HEK293 (cell line): ENCODE measurements around the gene PACRGL.

Source experiments
- CTCF ChIA-PET: fragments of 350-600 bp; formaldehyde crosslinking; extraction: SDS; loops from one replicate; lab custom pipeline; 2021; ENCODE audit warnings: antibody characterized with exemption; lab: Yijun Ruan, JAX
- POLR2A ChIA-PET: fragments of 300-600 bp; formaldehyde crosslinking; extraction: SDS; loops from one replicate; lab custom pipeline; 2020; ENCODE audit warnings: antibody characterized with exemption, inconsistent platforms; lab: Yijun Ruan, JAX
- H3K27ac ChIP-seq: fragments of 200-500 bp; sonication (Bioruptor generic); 2 replicates; pipeline ENCODE4 v1.5.1; 2014; ENCODE audit warnings: low read depth, low read length, control low read depth, inconsistent platforms; ENCODE audit errors: extremely low read depth
- H3K36me3 ChIP-seq, 2 experiments: fragments of 200-500 bp in 1 of 2; sonication (Bioruptor generic) in 1 of 2; 1 replicate in 1 of 2; 2 replicates in 1 of 2; pipeline ENCODE4 v1.5.1; 2014 to 2017; ENCODE audit warnings: inconsistent platforms in 2 of 2, low read length in 2 of 2; ENCODE audit not compliant: control insufficient read depth in 2 of 2, insufficient read depth in 1 of 2
- H3K4me1 ChIP-seq: fragments of 200-500 bp; sonication (Bioruptor generic); 2 replicates; pipeline ENCODE4 v1.5.1; 2014; ENCODE audit warnings: mild to moderate bottlenecking, low read length, inconsistent platforms; ENCODE audit not compliant: control insufficient read depth, insufficient read depth
- H3K4me3 ChIP-seq: 2 replicates; pipeline ENCODE4 v1.5.1; 2011; ENCODE audit warnings: low read depth, mild to moderate bottlenecking, control low read depth, low read length, moderate library complexity
- H3K9me3 ChIP-seq: fragments of 200-500 bp; sonication (Bioruptor generic); 2 replicates; pipeline ENCODE4 v1.5.1; 2014; ENCODE audit warnings: low read depth, low read length, inconsistent platforms; ENCODE audit not compliant: control insufficient read depth, insufficient read depth
- BCL11A ChIP-seq: fragments of 450-650 bp; formaldehyde crosslinking; IDR thresholded peaks from 2 replicates; pipeline ENCODE4 v1.5.1; 2016; ENCODE audit warnings: low read depth, missing biosample characterization, missing genetic modification characterization
- MEIS1 ChIP-seq: sonication (generic); formaldehyde crosslinking; IDR thresholded peaks from 2 replicates; pipeline ENCODE4 v1.8.1; 2022; ENCODE audit warnings: missing genetic modification reagents, mild to moderate bottlenecking, borderline replicate concordance
- MZF1 ChIP-seq: fragments of 450-650 bp; formaldehyde crosslinking; IDR thresholded peaks from 2 replicates; pipeline ENCODE4 v1.5.1; 2017; ENCODE audit warnings: missing biosample characterization, missing genetic modification characterization, borderline replicate concordance
- ZFP69B ChIP-seq: fragments of 450-650 bp; formaldehyde crosslinking; IDR thresholded peaks from 2 replicates; pipeline ENCODE4 v1.5.1; 2016; ENCODE audit warnings: missing biosample characterization, missing genetic modification characterization
- ZNF133 ChIP-seq: fragments of 450-650 bp; formaldehyde crosslinking; IDR thresholded peaks from 2 replicates; pipeline ENCODE4 v1.5.1; 2016; ENCODE audit warnings: missing biosample characterization, missing genetic modification characterization
- ZNF202 ChIP-seq: fragments of 450-650 bp; formaldehyde crosslinking; IDR thresholded peaks from 2 replicates; pipeline ENCODE4 v1.5.1; 2016; ENCODE audit warnings: missing biosample characterization, missing genetic modification characterization, borderline replicate concordance
- ZNF404 ChIP-seq: fragments of 450-650 bp; formaldehyde crosslinking; IDR thresholded peaks from 2 replicates; pipeline ENCODE4 v1.5.1; 2017; ENCODE audit warnings: missing biosample characterization, missing genetic modification characterization
- ZNF514 ChIP-seq: fragments of 450-650 bp; formaldehyde crosslinking; IDR thresholded peaks from 2 replicates; pipeline ENCODE4 v1.5.1; 2016; ENCODE audit warnings: missing biosample characterization, missing genetic modification characterization
- ZNF544 ChIP-seq: fragments of 450-650 bp; formaldehyde crosslinking; IDR thresholded peaks from 2 replicates; pipeline ENCODE4 v1.5.0; 2017; ENCODE audit warnings: missing biosample characterization, missing genetic modification characterization
- ZNF558 ChIP-seq: fragments of 450-650 bp; formaldehyde crosslinking; IDR thresholded peaks from 2 replicates; pipeline ENCODE4 v1.5.1; 2016; ENCODE audit warnings: missing biosample characterization, missing genetic modification characterization
- ZNF585B ChIP-seq: fragments of 450-650 bp; formaldehyde crosslinking; IDR thresholded peaks from 2 replicates; pipeline ENCODE4 v1.5.1; 2016; ENCODE audit warnings: missing biosample characterization, missing genetic modification characterization
- ZNF629 ChIP-seq: fragments of 450-650 bp; formaldehyde crosslinking; IDR thresholded peaks from 2 replicates; pipeline ENCODE4 v1.5.1; 2017; ENCODE audit warnings: missing biosample characterization, missing genetic modification characterization
- ZNF747 ChIP-seq: fragments of 450-650 bp; formaldehyde crosslinking; IDR thresholded peaks from 2 replicates; pipeline ENCODE4 v1.5.1; 2016; ENCODE audit warnings: missing biosample characterization, missing genetic modification characterization
- ZNF777 ChIP-seq: fragments of 450-650 bp; formaldehyde crosslinking; IDR thresholded peaks from 2 replicates; pipeline ENCODE4 v1.5.1; 2017; ENCODE audit warnings: missing biosample characterization, missing genetic modification characterization, borderline replicate concordance
- ZSCAN23 ChIP-seq: fragments of 450-650 bp; formaldehyde crosslinking; IDR thresholded peaks from 2 replicates; pipeline ENCODE4 v1.5.1; 2016; ENCODE audit warnings: missing biosample characterization, missing genetic modification characterization
- TF ChIP-seq, protein P1 (sequence below): fragments of 450-650 bp; formaldehyde crosslinking; IDR thresholded peaks from 2 replicates; pipeline ENCODE4 v1.5.1; 2017; ENCODE audit warnings: missing biosample characterization, missing genetic modification characterization
- TF ChIP-seq, protein P2 (sequence below): fragments of 450-650 bp; formaldehyde crosslinking; IDR thresholded peaks from 2 replicates; pipeline ENCODE4 v1.5.1; 2016; ENCODE audit warnings: missing biosample characterization, missing genetic modification characterization
- TF ChIP-seq, protein P3 (sequence below): fragments of 450-650 bp; formaldehyde crosslinking; IDR thresholded peaks from 2 replicates; pipeline ENCODE4 v1.5.1; 2016; ENCODE audit warnings: missing biosample characterization, missing genetic modification characterization
- TF ChIP-seq, protein P4 (sequence below): fragments of 450-650 bp; formaldehyde crosslinking; IDR thresholded peaks from 2 replicates; pipeline ENCODE4 v1.5.1; 2016; ENCODE audit warnings: missing biosample characterization, missing genetic modification characterization, borderline replicate concordance

PACRGL gene

DNA sequence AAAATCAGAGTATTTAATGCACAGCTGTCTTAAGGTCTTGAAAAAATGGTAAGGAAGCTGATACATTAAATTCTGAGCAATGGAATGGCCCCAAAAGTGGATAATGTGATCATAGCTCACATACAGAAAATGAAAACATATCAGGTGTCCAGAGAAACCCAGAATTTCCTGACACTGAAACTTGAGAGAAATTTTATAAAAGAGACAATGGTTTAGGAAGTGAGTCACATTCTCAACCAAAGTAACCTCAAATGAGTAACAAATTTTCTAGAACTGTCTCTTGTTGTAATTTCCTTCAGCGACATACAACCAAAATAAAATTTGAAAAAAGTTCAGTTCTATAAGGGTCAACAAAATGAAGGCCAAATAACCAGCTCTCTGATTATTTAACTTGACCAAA, 37.4 kb upstream of the PACRGL start:
- no peaks in the 10 kb centered on the region for H3K36me3 ChIP-seq
- no peak for TF ChIP-seq ZNF404 (tag by site-specific recombination)
- TF ChIP-seq, protein P1, sequence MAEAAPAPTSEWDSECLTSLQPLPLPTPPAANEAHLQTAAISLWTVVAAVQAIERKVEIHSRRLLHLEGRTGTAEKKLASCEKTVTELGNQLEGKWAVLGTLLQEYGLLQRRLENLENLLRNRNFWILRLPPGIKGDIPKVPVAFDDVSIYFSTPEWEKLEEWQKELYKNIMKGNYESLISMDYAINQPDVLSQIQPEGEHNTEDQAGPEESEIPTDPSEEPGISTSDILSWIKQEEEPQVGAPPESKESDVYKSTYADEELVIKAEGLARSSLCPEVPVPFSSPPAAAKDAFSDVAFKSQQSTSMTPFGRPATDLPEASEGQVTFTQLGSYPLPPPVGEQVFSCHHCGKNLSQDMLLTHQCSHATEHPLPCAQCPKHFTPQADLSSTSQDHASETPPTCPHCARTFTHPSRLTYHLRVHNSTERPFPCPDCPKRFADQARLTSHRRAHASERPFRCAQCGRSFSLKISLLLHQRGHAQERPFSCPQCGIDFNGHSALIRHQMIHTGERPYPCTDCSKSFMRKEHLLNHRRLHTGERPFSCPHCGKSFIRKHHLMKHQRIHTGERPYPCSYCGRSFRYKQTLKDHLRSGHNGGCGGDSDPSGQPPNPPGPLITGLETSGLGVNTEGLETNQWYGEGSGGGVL (tag by site-specific recombination), result no peak
- TF ChIP-seq ZSCAN23, result no peak
- no peak for TF ChIP-seq ZNF202 (tag by site-specific recombination)
- no peak for TF ChIP-seq MZF1 (tag by site-specific recombination)
- TF ChIP-seq, protein P2, sequence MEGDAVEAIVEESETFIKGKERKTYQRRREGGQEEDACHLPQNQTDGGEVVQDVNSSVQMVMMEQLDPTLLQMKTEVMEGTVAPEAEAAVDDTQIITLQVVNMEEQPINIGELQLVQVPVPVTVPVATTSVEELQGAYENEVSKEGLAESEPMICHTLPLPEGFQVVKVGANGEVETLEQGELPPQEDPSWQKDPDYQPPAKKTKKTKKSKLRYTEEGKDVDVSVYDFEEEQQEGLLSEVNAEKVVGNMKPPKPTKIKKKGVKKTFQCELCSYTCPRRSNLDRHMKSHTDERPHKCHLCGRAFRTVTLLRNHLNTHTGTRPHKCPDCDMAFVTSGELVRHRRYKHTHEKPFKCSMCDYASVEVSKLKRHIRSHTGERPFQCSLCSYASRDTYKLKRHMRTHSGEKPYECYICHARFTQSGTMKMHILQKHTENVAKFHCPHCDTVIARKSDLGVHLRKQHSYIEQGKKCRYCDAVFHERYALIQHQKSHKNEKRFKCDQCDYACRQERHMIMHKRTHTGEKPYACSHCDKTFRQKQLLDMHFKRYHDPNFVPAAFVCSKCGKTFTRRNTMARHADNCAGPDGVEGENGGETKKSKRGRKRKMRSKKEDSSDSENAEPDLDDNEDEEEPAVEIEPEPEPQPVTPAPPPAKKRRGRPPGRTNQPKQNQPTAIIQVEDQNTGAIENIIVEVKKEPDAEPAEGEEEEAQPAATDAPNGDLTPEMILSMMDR (tag by site-specific recombination), result no peak
- TF ChIP-seq, protein P3, sequence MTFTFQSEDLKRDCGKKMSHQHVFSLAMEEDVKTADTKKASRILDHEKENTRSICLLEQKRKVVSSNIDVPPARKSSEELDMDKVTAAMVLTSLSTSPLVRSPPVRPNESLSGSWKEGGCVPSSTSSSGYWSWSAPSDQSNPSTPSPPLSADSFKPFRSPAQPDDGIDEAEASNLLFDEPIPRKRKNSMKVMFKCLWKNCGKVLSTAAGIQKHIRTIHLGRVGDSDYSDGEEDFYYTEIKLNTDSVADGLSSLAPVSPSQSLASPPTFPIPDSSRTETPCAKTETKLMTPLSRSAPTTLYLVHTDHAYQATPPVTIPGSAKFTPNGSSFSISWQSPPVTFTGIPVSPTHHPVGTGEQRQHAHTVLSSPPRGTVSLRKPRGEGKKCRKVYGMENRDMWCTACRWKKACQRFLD, result no peak
- no peak for TF ChIP-seq ZNF585B
- TF ChIP-seq ZNF629 (tag by site-specific recombination), result no peak
- TF ChIP-seq ZNF514 (tag by site-specific recombination), result no peak
- TF ChIP-seq, protein P4, sequence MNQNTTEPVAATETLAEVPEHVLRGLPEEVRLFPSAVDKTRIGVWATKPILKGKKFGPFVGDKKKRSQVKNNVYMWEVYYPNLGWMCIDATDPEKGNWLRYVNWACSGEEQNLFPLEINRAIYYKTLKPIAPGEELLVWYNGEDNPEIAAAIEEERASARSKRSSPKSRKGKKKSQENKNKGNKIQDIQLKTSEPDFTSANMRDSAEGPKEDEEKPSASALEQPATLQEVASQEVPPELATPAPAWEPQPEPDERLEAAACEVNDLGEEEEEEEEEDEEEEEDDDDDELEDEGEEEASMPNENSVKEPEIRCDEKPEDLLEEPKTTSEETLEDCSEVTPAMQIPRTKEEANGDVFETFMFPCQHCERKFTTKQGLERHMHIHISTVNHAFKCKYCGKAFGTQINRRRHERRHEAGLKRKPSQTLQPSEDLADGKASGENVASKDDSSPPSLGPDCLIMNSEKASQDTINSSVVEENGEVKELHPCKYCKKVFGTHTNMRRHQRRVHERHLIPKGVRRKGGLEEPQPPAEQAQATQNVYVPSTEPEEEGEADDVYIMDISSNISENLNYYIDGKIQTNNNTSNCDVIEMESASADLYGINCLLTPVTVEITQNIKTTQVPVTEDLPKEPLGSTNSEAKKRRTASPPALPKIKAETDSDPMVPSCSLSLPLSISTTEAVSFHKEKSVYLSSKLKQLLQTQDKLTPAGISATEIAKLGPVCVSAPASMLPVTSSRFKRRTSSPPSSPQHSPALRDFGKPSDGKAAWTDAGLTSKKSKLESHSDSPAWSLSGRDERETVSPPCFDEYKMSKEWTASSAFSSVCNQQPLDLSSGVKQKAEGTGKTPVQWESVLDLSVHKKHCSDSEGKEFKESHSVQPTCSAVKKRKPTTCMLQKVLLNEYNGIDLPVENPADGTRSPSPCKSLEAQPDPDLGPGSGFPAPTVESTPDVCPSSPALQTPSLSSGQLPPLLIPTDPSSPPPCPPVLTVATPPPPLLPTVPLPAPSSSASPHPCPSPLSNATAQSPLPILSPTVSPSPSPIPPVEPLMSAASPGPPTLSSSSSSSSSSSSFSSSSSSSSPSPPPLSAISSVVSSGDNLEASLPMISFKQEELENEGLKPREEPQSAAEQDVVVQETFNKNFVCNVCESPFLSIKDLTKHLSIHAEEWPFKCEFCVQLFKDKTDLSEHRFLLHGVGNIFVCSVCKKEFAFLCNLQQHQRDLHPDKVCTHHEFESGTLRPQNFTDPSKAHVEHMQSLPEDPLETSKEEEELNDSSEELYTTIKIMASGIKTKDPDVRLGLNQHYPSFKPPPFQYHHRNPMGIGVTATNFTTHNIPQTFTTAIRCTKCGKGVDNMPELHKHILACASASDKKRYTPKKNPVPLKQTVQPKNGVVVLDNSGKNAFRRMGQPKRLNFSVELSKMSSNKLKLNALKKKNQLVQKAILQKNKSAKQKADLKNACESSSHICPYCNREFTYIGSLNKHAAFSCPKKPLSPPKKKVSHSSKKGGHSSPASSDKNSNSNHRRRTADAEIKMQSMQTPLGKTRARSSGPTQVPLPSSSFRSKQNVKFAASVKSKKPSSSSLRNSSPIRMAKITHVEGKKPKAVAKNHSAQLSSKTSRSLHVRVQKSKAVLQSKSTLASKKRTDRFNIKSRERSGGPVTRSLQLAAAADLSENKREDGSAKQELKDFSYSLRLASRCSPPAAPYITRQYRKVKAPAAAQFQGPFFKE (tag by site-specific recombination), result no peak
- no peak for TF ChIP-seq ZNF777 (tag by site-specific recombination)
- TF ChIP-seq ZFP69B (tag by site-specific recombination), result no peak
- TF ChIP-seq ZNF544 (tag by site-specific recombination), result no peak
- TF ChIP-seq BCL11A (tag by site-specific recombination), result no peak
- no peak for TF ChIP-seq ZNF747 (tag by site-specific recombination)
- no peak for TF ChIP-seq ZNF558 (tag by site-specific recombination)
- no peak for TF ChIP-seq MEIS1 (CRISPR knock-in tag)
- no peak for TF ChIP-seq ZNF133 (tag by site-specific recombination)
- no peak overlapping the region for H3K27ac ChIP-seq
- CTCF ChIA-PET, result interaction anchor here (1.3 kb wide), 1 partner anchor 36 kb away, joined by 3 read pairs; no protein-coding TSS in a partner anchor
- H3K9me3 ChIP-seq, result no peaks in the 10 kb centered on the region
- POLR2A ChIA-PET, result no interaction called here
- H3K4me3 ChIP-seq, result no peak overlapping the region
- no peaks in the 10 kb centered on the region for H3K4me1 ChIP-seq
